Vein endothelial cell (primary cell): ENCODE data around the gene TECRL. TPM values are rescaled to one million over a fixed set of nuclear protein-coding genes. Genes with fewer than 3 reads are reported as not detected.

Experiments used
- small RNA-seq: library from RNA; depleted of rRNA; stranded (forward); fragments of <200 nt; gene quantifications from one replicate; pipeline ENCODE3, GENCODE V24; 2012
- total RNA-seq: library from RNA; depleted of rRNA; stranded (reverse); fragments of >200 nt; gene quantifications from 2 replicates; pipeline ENCODE4 v1.2.3, GENCODE V29; 2012

TECRL gene, protein sequence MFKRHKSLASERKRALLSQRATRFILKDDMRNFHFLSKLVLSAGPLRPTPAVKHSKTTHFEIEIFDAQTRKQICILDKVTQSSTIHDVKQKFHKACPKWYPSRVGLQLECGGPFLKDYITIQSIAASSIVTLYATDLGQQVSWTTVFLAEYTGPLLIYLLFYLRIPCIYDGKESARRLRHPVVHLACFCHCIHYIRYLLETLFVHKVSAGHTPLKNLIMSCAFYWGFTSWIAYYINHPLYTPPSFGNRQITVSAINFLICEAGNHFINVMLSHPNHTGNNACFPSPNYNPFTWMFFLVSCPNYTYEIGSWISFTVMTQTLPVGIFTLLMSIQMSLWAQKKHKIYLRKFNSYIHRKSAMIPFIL
- total RNA-seq = not detected in 2 replicates

GRCh38 chr4:64409300-64409699, at the start of gene TECRL:
TSS of gene TECRL (minus strand) at chr4:64409450. CDS start at chr4:64409351, 99 bp downstream.

Small RNA genes within 50 kb of the gene (small RNA-seq; reads per million reads assigned to genes)
- not detected for gene RNU6-191P
